ENCODE data around the gene CHST8.

CHST8 gene

DNA sequence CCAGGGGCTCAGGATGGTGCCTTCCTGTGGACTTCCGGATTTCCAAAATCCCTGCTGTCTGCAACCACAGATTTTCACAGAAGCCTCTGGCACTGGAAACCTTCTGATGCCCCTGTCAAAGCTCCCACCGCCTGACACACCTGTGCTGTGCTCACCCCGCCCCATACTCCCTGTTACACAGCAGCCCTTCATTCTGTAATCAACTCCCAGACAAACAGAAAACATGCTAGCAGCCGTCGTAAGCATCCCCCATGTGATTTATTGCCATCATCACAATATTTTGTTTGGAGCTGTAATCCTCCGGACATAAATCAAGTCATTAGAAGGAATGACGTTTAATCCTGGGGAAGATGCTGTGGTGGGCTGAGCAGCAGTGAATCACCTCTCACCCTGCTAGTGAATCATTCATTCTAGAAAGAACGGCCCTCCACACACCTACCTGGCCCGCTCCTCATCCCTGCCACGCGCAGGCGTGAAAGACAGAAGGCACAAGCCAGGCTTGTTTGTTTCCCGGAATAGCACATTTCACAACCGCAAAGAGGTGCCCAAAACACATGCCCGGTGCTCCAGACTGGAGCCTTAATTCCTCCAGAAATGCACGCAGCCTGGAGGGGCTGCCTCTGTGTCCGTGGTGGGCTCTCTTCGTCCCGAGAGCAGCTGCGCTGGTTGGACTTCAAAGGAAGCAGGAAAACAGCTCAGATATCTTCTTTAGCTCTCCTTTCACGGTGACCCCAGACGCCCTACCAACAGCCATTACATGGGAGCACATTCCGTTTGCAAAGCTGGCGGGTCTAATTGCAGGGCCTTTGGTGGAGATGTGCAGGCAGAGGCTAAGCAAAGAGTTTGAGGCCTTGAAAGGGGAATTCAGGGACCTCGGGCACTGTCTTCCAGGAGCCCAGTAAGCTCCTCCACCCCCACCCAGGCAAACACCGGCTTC lies 133.6 kb downstream of the CHST8 start:
- Histone ChIP-seq H3K9me3 (ENCODE audit: control insufficient read depth, low read depth, low read length) (no peaks in the 10 kb centered on the region), H3K36me3 (ENCODE audit: control insufficient read depth, low read depth, low read length) (no peaks in the 10 kb centered on the region), H3K27ac (ENCODE audit: low read length) (no peak overlapping the region), H3K4me1 (ENCODE audit: control insufficient read depth, low read depth, low read length) (no peaks in the 10 kb centered on the region), H3K27me3 (ENCODE audit: control insufficient read depth, insufficient read depth, low read length) (no peaks in the 10 kb centered on the region), H3K4me3 (ENCODE audit: low read length) (no peak overlapping the region), H3K9ac (ENCODE audit: low read length) (no peak overlapping the region)

DNA sequence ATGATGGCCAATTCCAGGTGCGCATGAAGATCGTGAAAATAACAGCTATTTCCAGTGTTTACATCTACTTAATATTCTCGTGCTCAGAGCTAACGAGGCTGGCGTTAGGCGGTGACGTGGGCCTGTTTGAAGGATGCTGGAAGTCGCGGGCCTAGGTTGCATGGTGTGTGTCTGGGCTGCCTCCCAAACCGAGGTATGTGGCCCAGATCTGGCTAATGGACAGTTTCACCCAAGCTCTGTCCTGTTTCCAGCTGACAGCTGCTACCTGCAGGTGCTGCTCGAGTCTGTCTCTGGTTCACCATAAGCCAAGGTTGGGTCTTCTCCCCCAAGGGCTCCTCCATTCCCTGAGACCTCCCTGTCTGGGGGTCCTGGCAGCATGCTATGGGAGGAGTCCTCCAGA lies 134.4 kb downstream of the CHST8 start:
- no peaks in the 10 kb centered on the region for H3K27me3 ChIP-seq (ENCODE audit: control insufficient read depth, insufficient read depth, low read length)
- no peak overlapping the region for H3K27ac ChIP-seq (ENCODE audit: low read length)

DNA sequence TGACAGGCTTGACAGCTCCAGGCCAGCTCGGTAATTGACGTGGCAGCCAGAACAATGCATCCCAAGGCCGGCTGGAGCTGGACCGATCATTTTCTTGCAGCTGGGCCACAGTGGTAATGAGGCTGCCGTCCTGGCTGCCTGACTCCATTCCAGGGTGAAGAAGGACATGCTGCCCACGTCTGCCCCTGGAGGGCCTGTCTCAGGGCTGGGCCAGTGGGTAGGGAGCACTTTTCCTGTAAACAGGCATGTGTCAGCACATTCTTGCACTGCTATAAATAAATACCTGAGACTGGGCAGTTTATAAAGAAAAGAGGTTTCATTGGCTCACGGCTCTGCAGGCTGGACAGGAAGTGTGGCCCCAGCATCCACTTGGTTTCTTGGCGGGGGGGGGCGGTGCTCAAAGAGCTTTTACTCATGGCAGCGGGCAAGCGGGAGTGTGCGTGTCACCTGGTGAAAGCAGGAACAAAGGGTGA lies 136.8 kb downstream of the CHST8 start:
- H3K4me3 ChIP-seq (ENCODE audit: low read length): no peak overlapping the region
- H3K9me3 ChIP-seq (ENCODE audit: control insufficient read depth, low read depth, low read length): no peaks in the 10 kb centered on the region
- no peak overlapping the region for H3K9ac ChIP-seq (ENCODE audit: low read length)
- H3K27me3 ChIP-seq (ENCODE audit: control insufficient read depth, insufficient read depth, low read length): no peaks in the 10 kb centered on the region
- no peak overlapping the region for H3K27ac ChIP-seq (ENCODE audit: low read length)
- no peaks in the 10 kb centered on the region for H3K36me3 ChIP-seq (ENCODE audit: control insufficient read depth, low read depth, low read length)
- H3K4me1 ChIP-seq (ENCODE audit: control insufficient read depth, low read depth, low read length): no peaks in the 10 kb centered on the region

More for the DNA sequence above, 134.4 kb downstream of the CHST8 start:
- no peak overlapping the region for H3K9ac ChIP-seq (ENCODE audit: low read length)
- no peak overlapping the region for H3K4me3 ChIP-seq (ENCODE audit: low read length)
- no peaks in the 10 kb centered on the region for H3K9me3 ChIP-seq (ENCODE audit: control insufficient read depth, low read depth, low read length)
- H3K4me1 ChIP-seq (ENCODE audit: control insufficient read depth, low read depth, low read length): no peaks in the 10 kb centered on the region
- H3K36me3 ChIP-seq (ENCODE audit: control insufficient read depth, low read depth, low read length): no peaks in the 10 kb centered on the region

GRCh38 chr19:33759356-33759755 lies 137.6 kb downstream of the CHST8 start:
- H3K4me1 ChIP-seq (ENCODE audit: control insufficient read depth, low read depth, low read length): no peaks in the 10 kb centered on the region
- H3K9ac ChIP-seq (ENCODE audit: low read length): no peak overlapping the region
- H3K36me3 ChIP-seq (ENCODE audit: control insufficient read depth, low read depth, low read length): no peaks in the 10 kb centered on the region
- no peak overlapping the region for H3K27ac ChIP-seq (ENCODE audit: low read length)
- H3K27me3 ChIP-seq (ENCODE audit: control insufficient read depth, insufficient read depth, low read length): no peaks in the 10 kb centered on the region
- H3K4me3 ChIP-seq (ENCODE audit: low read length): no peak overlapping the region
- H3K9me3 ChIP-seq (ENCODE audit: control insufficient read depth, low read depth, low read length): no peaks in the 10 kb centered on the region

DNA sequence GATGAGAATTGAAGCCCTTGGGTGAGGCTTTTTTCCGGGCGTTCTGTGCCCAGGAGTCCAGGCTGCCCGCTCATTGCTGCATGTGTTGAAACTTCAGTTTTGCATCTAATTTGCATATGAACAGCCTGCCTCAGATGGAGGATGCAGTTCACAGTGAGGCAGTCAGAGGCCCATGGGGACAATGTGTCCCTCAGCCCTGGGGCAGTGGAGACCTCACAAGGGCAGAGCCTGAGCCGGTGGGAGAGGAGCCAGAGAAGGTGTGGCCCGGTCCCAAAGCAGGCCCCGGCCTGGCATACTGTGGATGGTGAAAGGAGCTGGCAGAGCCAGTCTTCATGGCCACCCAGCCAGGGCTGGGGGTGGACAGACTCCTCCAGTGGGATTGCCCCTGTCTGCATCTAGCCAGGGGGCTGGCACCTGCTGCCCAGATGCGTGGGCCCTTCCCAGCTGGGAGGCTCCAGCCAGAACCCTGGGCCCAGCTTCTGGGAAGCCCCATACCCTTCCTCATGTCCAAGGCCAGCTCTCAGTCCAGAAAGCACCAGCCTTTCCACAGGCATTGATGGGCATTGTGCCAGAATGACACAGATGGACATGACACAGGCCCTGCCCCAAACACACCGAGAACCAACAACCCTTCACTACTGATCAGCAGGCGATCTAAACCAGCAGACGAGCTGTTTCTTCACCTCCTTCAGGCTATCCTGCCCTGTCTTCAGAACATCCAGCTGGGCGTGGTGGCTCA lies 142.0 kb downstream of the CHST8 start:
- H3K36me3 ChIP-seq (ENCODE audit: control insufficient read depth, low read depth, low read length): no peaks in the 10 kb centered on the region
- no peaks in the 10 kb centered on the region for H3K27me3 ChIP-seq (ENCODE audit: control insufficient read depth, insufficient read depth, low read length)
- H3K9me3 ChIP-seq (ENCODE audit: control insufficient read depth, low read depth, low read length): no peaks in the 10 kb centered on the region
- no peak overlapping the region for H3K9ac ChIP-seq (ENCODE audit: low read length)
- no peaks in the 10 kb centered on the region for H3K4me1 ChIP-seq (ENCODE audit: control insufficient read depth, low read depth, low read length)
- no peak overlapping the region for H3K4me3 ChIP-seq (ENCODE audit: low read length)
- H3K27ac ChIP-seq (ENCODE audit: low read length): no peak overlapping the region

GRCh38 chr19:33766623-33767022 lies 144.9 kb downstream of the CHST8 start:
- H3K27me3 ChIP-seq (ENCODE audit: control insufficient read depth, insufficient read depth, low read length): no peaks in the 10 kb centered on the region
- no peak overlapping the region for H3K27ac ChIP-seq (ENCODE audit: low read length)
- no peak overlapping the region for H3K4me3 ChIP-seq (ENCODE audit: low read length)
- H3K36me3 ChIP-seq (ENCODE audit: control insufficient read depth, low read depth, low read length): no peaks in the 10 kb centered on the region
- no peaks in the 10 kb centered on the region for H3K9me3 ChIP-seq (ENCODE audit: control insufficient read depth, low read depth, low read length)
- H3K9ac ChIP-seq (ENCODE audit: low read length): no peak overlapping the region
- H3K4me1 ChIP-seq (ENCODE audit: control insufficient read depth, low read depth, low read length): no peaks in the 10 kb centered on the region

DNA sequence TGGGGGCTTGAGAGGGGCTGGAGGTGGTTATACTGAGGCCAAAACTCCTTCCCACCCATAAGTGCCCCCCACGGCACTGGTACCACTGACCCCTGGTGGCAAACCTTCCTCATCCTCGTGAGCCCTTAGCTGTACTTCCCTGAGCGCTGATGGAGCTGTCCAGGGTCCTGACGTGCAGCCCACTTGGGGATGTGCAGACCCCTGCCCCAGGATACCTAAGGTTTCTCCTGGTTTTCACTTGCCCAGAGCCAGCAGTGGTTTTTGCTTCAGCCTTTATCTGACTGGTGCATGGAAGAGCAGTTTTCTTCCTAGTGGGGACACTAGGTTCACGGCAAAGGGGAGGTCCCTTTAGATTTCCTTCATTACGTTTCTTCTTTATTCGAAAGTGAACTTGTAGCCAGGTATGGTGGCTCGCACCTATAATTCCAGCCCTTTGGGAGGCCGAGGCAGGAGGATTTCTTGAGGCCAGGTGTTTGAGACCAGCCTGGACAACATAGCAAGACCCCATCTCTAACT lies 146.2 kb downstream of the CHST8 start:
- Histone ChIP-seq H3K36me3 (ENCODE audit: control insufficient read depth, low read depth, low read length) (no peaks in the 10 kb centered on the region), H3K27me3 (ENCODE audit: control insufficient read depth, insufficient read depth, low read length) (no peaks in the 10 kb centered on the region), H3K9me3 (ENCODE audit: control insufficient read depth, low read depth, low read length) (no peaks in the 10 kb centered on the region), H3K9ac (ENCODE audit: low read length) (no peak overlapping the region), H3K4me3 (ENCODE audit: low read length) (no peak overlapping the region), H3K27ac (ENCODE audit: low read length) (no peak overlapping the region), H3K4me1 (ENCODE audit: control insufficient read depth, low read depth, low read length) (no peaks in the 10 kb centered on the region)

- H3K27me3 ChIP-seq (ENCODE audit: control insufficient read depth, insufficient read depth, low read length): no peaks in the 10 kb centered on the region
- no peak overlapping the region for H3K9ac ChIP-seq (ENCODE audit: low read length)
- no peaks in the 10 kb centered on the region for H3K36me3 ChIP-seq (ENCODE audit: control insufficient read depth, low read depth, low read length)
- no peaks in the 10 kb centered on the region for H3K4me1 ChIP-seq (ENCODE audit: control insufficient read depth, low read depth, low read length)
- no peaks in the 10 kb centered on the region for H3K9me3 ChIP-seq (ENCODE audit: control insufficient read depth, low read depth, low read length)
- no peak overlapping the region for H3K27ac ChIP-seq (ENCODE audit: low read length)
- no peak overlapping the region for H3K4me3 ChIP-seq (ENCODE audit: low read length)
Measured at GRCh38 chr19:33769208-33769607, 147.5 kb downstream of the CHST8 start.

GRCh38 chr19:33770107-33770506 lies 148.4 kb downstream of the CHST8 start:
- Histone ChIP-seq H3K4me3 (ENCODE audit: low read length) (no peak overlapping the region), H3K9me3 (ENCODE audit: control insufficient read depth, low read depth, low read length) (no peaks in the 10 kb centered on the region), H3K9ac (ENCODE audit: low read length) (no peak overlapping the region), H3K27ac (ENCODE audit: low read length) (no peak overlapping the region), H3K27me3 (ENCODE audit: control insufficient read depth, insufficient read depth, low read length) (no peaks in the 10 kb centered on the region), H3K4me1 (ENCODE audit: control insufficient read depth, low read depth, low read length) (no peaks in the 10 kb centered on the region), H3K36me3 (ENCODE audit: control insufficient read depth, low read depth, low read length) (no peaks in the 10 kb centered on the region)

- no peaks in the 10 kb centered on the region for H3K4me1 ChIP-seq (ENCODE audit: control insufficient read depth, low read depth, low read length)
- H3K36me3 ChIP-seq (ENCODE audit: control insufficient read depth, low read depth, low read length): no peaks in the 10 kb centered on the region
- no peak overlapping the region for H3K27ac ChIP-seq (ENCODE audit: low read length)
Measured at GRCh38 chr19:33771384-33772101, 149.8 kb downstream of the CHST8 start.

More at GRCh38 chr19:33771384-33772101, 149.8 kb downstream of the CHST8 start:
- H3K9ac ChIP-seq (ENCODE audit: low read length): no peak overlapping the region
- H3K9me3 ChIP-seq (ENCODE audit: control insufficient read depth, low read depth, low read length): no peaks in the 10 kb centered on the region
- no peak overlapping the region for H3K4me3 ChIP-seq (ENCODE audit: low read length)
- no peaks in the 10 kb centered on the region for H3K27me3 ChIP-seq (ENCODE audit: control insufficient read depth, insufficient read depth, low read length)

Data from iPS-18a (cell line).